MM.1S (cell line): Measurements from ENCODE around the gene LDLRAD4.

ENCODE experiments used
- EZH2 ChIP-seq: fragments of 300-600 bp; sonication (generic); optimal IDR thresholded peaks from 2 replicates; pipeline ENCODE3; 2017; ENCODE audit warnings: low read depth, mild to moderate bottlenecking, antibody characterized with exemption, low read length, mixed read lengths
- EZH2phosphoT487 ChIP-seq: fragments of 300-600 bp; sonication (generic); IDR thresholded peaks from 2 replicates; pipeline ENCODE4 v1.6.1; 2018; ENCODE audit warnings: antibody characterized with exemption, low read length
- TF ChIP-seq, protein P1 (sequence below): fragments of 300-600 bp; sonication (generic); IDR thresholded peaks from 2 replicates; pipeline ENCODE4 v1.5.1; 2016; ENCODE audit warnings: antibody characterized with exemption, low read length, mixed read lengths

DNA sequence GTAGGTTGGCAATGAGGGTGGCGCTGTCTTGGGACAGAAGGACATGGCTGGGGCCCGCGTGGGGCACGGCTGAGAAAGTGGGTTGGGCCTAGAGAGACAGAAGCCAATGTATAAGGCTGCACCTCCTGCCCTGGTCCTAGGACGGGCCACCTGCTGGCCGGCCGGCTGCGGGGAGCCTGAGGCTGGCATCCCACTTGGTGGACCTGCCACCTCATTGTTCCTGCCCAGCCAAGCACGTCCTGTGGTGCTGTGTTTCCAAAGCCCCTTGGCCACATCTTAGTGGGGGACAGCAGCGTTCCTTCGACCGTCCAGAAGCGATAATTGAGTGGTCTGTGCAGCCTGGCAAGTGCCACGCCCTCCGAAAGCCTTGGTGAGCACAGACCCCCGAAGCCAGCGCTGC is 223.9 kb downstream of the LDLRAD4 start:
- TF ChIP-seq, protein P1, sequence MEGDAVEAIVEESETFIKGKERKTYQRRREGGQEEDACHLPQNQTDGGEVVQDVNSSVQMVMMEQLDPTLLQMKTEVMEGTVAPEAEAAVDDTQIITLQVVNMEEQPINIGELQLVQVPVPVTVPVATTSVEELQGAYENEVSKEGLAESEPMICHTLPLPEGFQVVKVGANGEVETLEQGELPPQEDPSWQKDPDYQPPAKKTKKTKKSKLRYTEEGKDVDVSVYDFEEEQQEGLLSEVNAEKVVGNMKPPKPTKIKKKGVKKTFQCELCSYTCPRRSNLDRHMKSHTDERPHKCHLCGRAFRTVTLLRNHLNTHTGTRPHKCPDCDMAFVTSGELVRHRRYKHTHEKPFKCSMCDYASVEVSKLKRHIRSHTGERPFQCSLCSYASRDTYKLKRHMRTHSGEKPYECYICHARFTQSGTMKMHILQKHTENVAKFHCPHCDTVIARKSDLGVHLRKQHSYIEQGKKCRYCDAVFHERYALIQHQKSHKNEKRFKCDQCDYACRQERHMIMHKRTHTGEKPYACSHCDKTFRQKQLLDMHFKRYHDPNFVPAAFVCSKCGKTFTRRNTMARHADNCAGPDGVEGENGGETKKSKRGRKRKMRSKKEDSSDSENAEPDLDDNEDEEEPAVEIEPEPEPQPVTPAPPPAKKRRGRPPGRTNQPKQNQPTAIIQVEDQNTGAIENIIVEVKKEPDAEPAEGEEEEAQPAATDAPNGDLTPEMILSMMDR = no peak
- no peak for TF ChIP-seq EZH2
- TF ChIP-seq EZH2phosphoT487 = no peak
